Neural cell (in vitro differentiated cells): ENCODE data around the gene CNNM3. TPM values are rescaled to one million over a fixed set of nuclear protein-coding genes. Genes with fewer than 3 reads are reported as not detected.

Experiments used
- H2AFZ ChIP-seq: fragments of 200-600, 300-800 bp; sonication (generic), shearing (Covaris generic); 2 replicates; pipeline ENCODE4 v1.6.0; 2014; ENCODE audit warnings: low read depth, mild to moderate bottlenecking, antibody characterized with exemption, low read length, moderate library complexity
- H3F3A ChIP-seq: fragments of 200-600 bp; shearing (Covaris generic); 2 replicates; pipeline ENCODE4 v1.6.1; 2016; ENCODE audit warnings: mild to moderate bottlenecking, moderate library complexity, mixed read lengths, antibody characterized with exemption, low read length; ENCODE audit not compliant: insufficient read depth, poor library complexity, severe bottlenecking
- H3K27ac ChIP-seq: fragments of 200-600, 300-800 bp; sonication (generic), shearing (Covaris generic); 2 replicates; pipeline ENCODE4 v1.5.1; 2014; ENCODE audit warnings: mild to moderate bottlenecking, low read length, moderate library complexity
- H3K27me3 ChIP-seq: fragments of 300-800, 200-600 bp; sonication (generic), shearing (Covaris generic); 2 replicates; pipeline ENCODE4 v1.6.0; 2014; ENCODE audit warnings: mild to moderate bottlenecking, low read depth, low read length, moderate library complexity; ENCODE audit not compliant: insufficient read depth
- H3K36me3 ChIP-seq: fragments of 300-800, 200-600 bp; sonication (generic), shearing (Covaris generic); 2 replicates; pipeline ENCODE4 v1.5.1; 2014; ENCODE audit warnings: mild to moderate bottlenecking, antibody characterized with exemption, low read length, moderate library complexity; ENCODE audit not compliant: insufficient read depth
- H3K4me2 ChIP-seq: fragments of 300-800, 200-600 bp; sonication (generic), shearing (Covaris generic); 2 replicates; pipeline ENCODE4 v1.6.0; 2014; ENCODE audit warnings: mild to moderate bottlenecking, low read length
- H3K4me3 ChIP-seq: fragments of 300-800, 200-600 bp; sonication (generic), shearing (Covaris generic); 2 replicates; pipeline ENCODE4 v1.5.1; 2014; ENCODE audit warnings: mild to moderate bottlenecking, low read length, moderate library complexity
- H3K79me2 ChIP-seq: fragments of 200-600 bp; shearing (Covaris generic); replicated peaks from 2 replicates; pipeline ENCODE4 v1.6.0; 2014; ENCODE audit warnings: mild to moderate bottlenecking, low read length, moderate library complexity; ENCODE audit not compliant: insufficient read depth
- H3K9ac ChIP-seq: fragments of 300-800, 200-600 bp; sonication (generic), shearing (Covaris generic); 2 replicates; pipeline ENCODE4 v1.6.1; 2016; ENCODE audit warnings: mild to moderate bottlenecking, low read length, mixed read lengths
- H3K9me2 ChIP-seq: fragments of 200-600 bp; shearing (Covaris generic); 2 replicates; pipeline ENCODE4 v1.6.1; 2016; ENCODE audit warnings: mild to moderate bottlenecking, low read length, mixed read lengths; ENCODE audit not compliant: insufficient read depth
- H3K9me3 ChIP-seq: fragments of 200-600, 300-800 bp; sonication (generic), shearing (Covaris generic); 2 replicates; pipeline ENCODE4 v1.6.1; 2016; ENCODE audit warnings: mild to moderate bottlenecking, mixed run types, low read length, moderate library complexity, mixed read lengths
- H4K20me1 ChIP-seq: fragments of 200-600 bp; shearing (Covaris generic); 2 replicates; pipeline ENCODE4 v1.6.1; 2016; ENCODE audit warnings: mild to moderate bottlenecking, mixed run types; ENCODE audit not compliant: insufficient read depth
- CTCF ChIP-seq: fragments of 450-650 bp; IDR thresholded peaks from 2 replicates; pipeline ENCODE4 v1.5.1; 2014; ENCODE audit warnings: antibody characterized with exemption, mild to moderate bottlenecking, moderate library complexity; ENCODE audit not compliant: poor library complexity, severe bottlenecking
- EP300 ChIP-seq: fragments of 450-650 bp; conservative IDR thresholded peaks from 2 replicates; pipeline ENCODE4 v1.6.1; 2014; ENCODE audit warnings: antibody characterized with exemption, mild to moderate bottlenecking, moderate library complexity; ENCODE audit not compliant: poor library complexity, severe bottlenecking
- EZH2 ChIP-seq: fragments of 200-600, 300-800 bp; shearing (Covaris generic), sonication (generic); IDR thresholded peaks from 2 replicates; pipeline ENCODE4 v1.6.1; 2014; ENCODE audit warnings: antibody characterized with exemption, low read length, borderline replicate concordance, mild to moderate bottlenecking; ENCODE audit not compliant: insufficient read depth, poor library complexity, severe bottlenecking
- MXI1 ChIP-seq: fragments of 450-650 bp; conservative IDR thresholded peaks from 2 replicates; pipeline ENCODE4 v1.6.1; 2014; ENCODE audit warnings: antibody characterized with exemption, mild to moderate bottlenecking; ENCODE audit not compliant: poor library complexity, severe bottlenecking
- POLR2AphosphoS5 ChIP-seq: IDR thresholded peaks from 2 replicates; pipeline ENCODE4 v1.6.1; 2012
- RAD21 ChIP-seq: fragments of 450-650 bp; conservative IDR thresholded peaks from 2 replicates; pipeline ENCODE4 v1.6.1; 2014; ENCODE audit warnings: antibody characterized with exemption, mild to moderate bottlenecking, moderate library complexity
- REST ChIP-seq: IDR thresholded peaks from 2 replicates; pipeline ENCODE4 v1.6.1; 2012; ENCODE audit warnings: borderline replicate concordance
- SMC3 ChIP-seq: fragments of 450-650 bp; conservative IDR thresholded peaks from 2 replicates; pipeline ENCODE4 v1.6.1; 2014; ENCODE audit warnings: antibody characterized with exemption, mild to moderate bottlenecking, moderate library complexity; ENCODE audit not compliant: poor library complexity
- TAF1 ChIP-seq: IDR thresholded peaks from 2 replicates; pipeline ENCODE4 v1.6.1; 2012; ENCODE audit warnings: low read depth
- polyA plus RNA-seq: library from polyadenylated mRNA; depleted of rRNA; stranded (reverse); fragments of >200 nt; gene quantifications from 2 replicates; pipeline ENCODE4 v1.2.3, GENCODE V29; 2014

The CNNM3 gene
- polyA plus RNA-seq, 1 donor from 2014 or later, result 9.6 TPM

- TF ChIP-seq EP300 (no peak), MXI1 (no peak), REST (no peak), POLR2AphosphoS5 (no peak), EZH2 (no peak), TAF1 (no peak), RAD21 (no peak), SMC3 (no peak), CTCF (no peak)
- Histone ChIP-seq H3K9me3 (no peaks in the 10 kb centered on the region), H3K4me2 (no peak overlapping the region), H3K27ac (no peak overlapping the region), H4K20me1 (no peaks in the 10 kb centered on the region), H3K36me3 (no peaks in the 10 kb centered on the region), H2AFZ (no peak overlapping the region), H3K9ac (no peak overlapping the region), H3K27me3 (no peaks in the 10 kb centered on the region), H3F3A (no peaks in the 10 kb centered on the region), H3K4me3 (no peak overlapping the region), H3K9me2 (no peaks in the 10 kb centered on the region), H3K79me2 (peaks cover 14% of the 10 kb centered on the region)
Measured at GRCh38 chr2:96872591-96873349, 56.7 kb downstream of the CNNM3 start.

GRCh38 chr2:96873651-96874096 lies 57.6 kb downstream of the CNNM3 start:
- no peaks in the 10 kb centered on the region for H3K36me3 ChIP-seq
- TF ChIP-seq CTCF (no peak), EP300 (no peak), MXI1 (no peak), RAD21 (no peak), POLR2AphosphoS5 (no peak), EZH2 (no peak), SMC3 (no peak), TAF1 (no peak), REST (no peak)

More at GRCh38 chr2:96873651-96874096, 57.6 kb downstream of the CNNM3 start:
- H3K4me2 ChIP-seq, result no peak overlapping the region
- H4K20me1 ChIP-seq, result no peaks in the 10 kb centered on the region
- peaks cover 5% of the 10 kb centered on the region for H3K79me2 ChIP-seq
- H3K9me2 ChIP-seq, result no peaks in the 10 kb centered on the region
- no peaks in the 10 kb centered on the region for H3K9me3 ChIP-seq
- H3F3A ChIP-seq, result no peaks in the 10 kb centered on the region
- H2AFZ ChIP-seq, result no peak overlapping the region
- H3K27me3 ChIP-seq, result no peaks in the 10 kb centered on the region
- no peak overlapping the region for H3K27ac ChIP-seq
- H3K9ac ChIP-seq, result no peak overlapping the region
- no peak overlapping the region for H3K4me3 ChIP-seq
